GM21737 (cell line): ENCODE data around the gene LRRN2.

Source experiments
- ATAC-seq: cut with Tn5 transposase; IDR thresholded peaks from one replicate; pipeline ENCODE4 v1.9.1; 2021; ENCODE audit warnings: mild to moderate bottlenecking, moderate library complexity; ENCODE audit not compliant: unreplicated experiment

The LRRN2 gene

GRCh38 chr1:204663644-204664383, 21.7 kb downstream of the LRRN2 start:
- no peak for ATAC-seq

GRCh38 chr1:204662530-204662929, 23.0 kb downstream of the LRRN2 start:
- no peak for ATAC-seq

- no peak for ATAC-seq
Measured at GRCh38 chr1:204660509-204660908, 25.0 kb downstream of the LRRN2 start.

- ATAC-seq, result no peak
Measured at GRCh38 chr1:204659056-204659455, 26.5 kb downstream of the LRRN2 start.

- no peak for ATAC-seq
Measured at GRCh38 chr1:204658295-204658694, 27.2 kb downstream of the LRRN2 start.

GRCh38 chr1:204653590-204654340, 31.8 kb downstream of the LRRN2 start:
- no peak for ATAC-seq

GRCh38 chr1:204652497-204652896, 33.0 kb downstream of the LRRN2 start:
- no peak for ATAC-seq

- ATAC-seq, result no peak
Measured at GRCh38 chr1:204651843-204652421, 33.6 kb downstream of the LRRN2 start.

- no peak for ATAC-seq
Measured at GRCh38 chr1:204650911-204651570, 34.5 kb downstream of the LRRN2 start.

- no peak for ATAC-seq
Measured at GRCh38 chr1:204649721-204650521, 35.6 kb downstream of the LRRN2 start.

GRCh38 chr1:204648576-204648975, 37.0 kb downstream of the LRRN2 start:
- ATAC-seq, result no peak

GRCh38 chr1:204647805-204648153, 37.8 kb downstream of the LRRN2 start:
- no peak for ATAC-seq

GRCh38 chr1:204647114-204647804, 38.3 kb downstream of the LRRN2 start:
- no peak for ATAC-seq

- ATAC-seq, result no peak
Measured at GRCh38 chr1:204645666-204646065, 39.9 kb downstream of the LRRN2 start.

GRCh38 chr1:204645251-204645650, 40.3 kb downstream of the LRRN2 start:
- ATAC-seq, result no peak

- ATAC-seq, result no peak
Measured at GRCh38 chr1:204643503-204643902, 42.0 kb downstream of the LRRN2 start.

- no peak for ATAC-seq
Measured at GRCh38 chr1:204641936-204642335, 43.6 kb downstream of the LRRN2 start.

- ATAC-seq, result no peak
Measured at GRCh38 chr1:204641455-204641854, 44.1 kb downstream of the LRRN2 start.

GRCh38 chr1:204640578-204640977, 45.0 kb downstream of the LRRN2 start:
- ATAC-seq, result no peak

- no peak for ATAC-seq
Measured at GRCh38 chr1:204634260-204634910, 51.2 kb downstream of the LRRN2 start.
